OCI-M1 (cell line): ENCODE measurements around the gene ATXN7L3.

Experiments used
- DNase-seq: peaks from one replicate; lab custom pipeline; 2025; lab: John Stamatoyannopoulos, UW

The ATXN7L3 gene

GRCh38 chr17:44200478-44201155 lies 933 bp upstream of the ATXN7L3 start:
- no peak for DNase-seq

GRCh38 chr17:44198721-44199552 lies 747 bp downstream of the ATXN7L3 start:
- peak; percentile 77 for DNase-seq

- peak; percentile 91 for DNase-seq
These were observed 1.5 kb downstream of the ATXN7L3 start for GRCh38 chr17:44197980-44198720.

- DNase-seq: no peak
These were observed 2.6 kb downstream of the ATXN7L3 start for GRCh38 chr17:44197107-44197506.

- DNase-seq: no peak
These were observed 6.2 kb downstream of the ATXN7L3 start for GRCh38 chr17:44193326-44194084.

GRCh38 chr17:44192750-44193149 lies 6.9 kb downstream of the ATXN7L3 start:
- no peak for DNase-seq

GRCh38 chr17:44191941-44192496 lies 7.7 kb downstream of the ATXN7L3 start:
- DNase-seq: no peak

- DNase-seq: no peak
These were observed 8.3 kb downstream of the ATXN7L3 start for GRCh38 chr17:44191369-44191768.

GRCh38 chr17:44190481-44190880 lies 9.2 kb downstream of the ATXN7L3 start:
- no peak for DNase-seq

- no peak for DNase-seq
These were observed 10.9 kb downstream of the ATXN7L3 start for GRCh38 chr17:44188576-44189403.

- DNase-seq: peak; percentile 59
These were observed 12.4 kb downstream of the ATXN7L3 start for GRCh38 chr17:44187131-44187899.

- peak; percentile 99 for DNase-seq
These were observed 13.2 kb downstream of the ATXN7L3 start, which contains the start of gene TMUB2 for GRCh38 chr17:44186307-44187130. Gene TMUB2 (plus strand): TSS chr17:44186972. CDS start chr17:44187709, 737 bp downstream.

GRCh38 chr17:44184212-44184810 lies 15.4 kb downstream of the ATXN7L3 start:
- no peak for DNase-seq

- DNase-seq: no peak
These were observed 16.7 kb downstream of the ATXN7L3 start for GRCh38 chr17:44183024-44183423.

- no peak for DNase-seq
These were observed 21.6 kb downstream of the ATXN7L3 start for GRCh38 chr17:44178133-44178532.

GRCh38 chr17:44177640-44178039 lies 22.0 kb downstream of the ATXN7L3 start:
- no peak for DNase-seq

GRCh38 chr17:44176671-44177501 lies 22.8 kb downstream of the ATXN7L3 start:
- no peak for DNase-seq

GRCh38 chr17:44176257-44176656 lies 23.4 kb downstream of the ATXN7L3 start:
- no peak for DNase-seq
